SH-SY5Y (cell line): ENCODE results near the gene KSR1.

Source experiments
- GATA2 ChIP-seq: IDR thresholded peaks from 2 replicates; pipeline ENCODE4 v1.6.1; 2011; ENCODE audit warnings: mild to moderate bottlenecking, low read depth, low read length
- GATA3 ChIP-seq: IDR thresholded peaks from 2 replicates; pipeline ENCODE4 v1.6.1; 2011; ENCODE audit warnings: low read depth, mild to moderate bottlenecking, low read length, moderate library complexity

DNA sequence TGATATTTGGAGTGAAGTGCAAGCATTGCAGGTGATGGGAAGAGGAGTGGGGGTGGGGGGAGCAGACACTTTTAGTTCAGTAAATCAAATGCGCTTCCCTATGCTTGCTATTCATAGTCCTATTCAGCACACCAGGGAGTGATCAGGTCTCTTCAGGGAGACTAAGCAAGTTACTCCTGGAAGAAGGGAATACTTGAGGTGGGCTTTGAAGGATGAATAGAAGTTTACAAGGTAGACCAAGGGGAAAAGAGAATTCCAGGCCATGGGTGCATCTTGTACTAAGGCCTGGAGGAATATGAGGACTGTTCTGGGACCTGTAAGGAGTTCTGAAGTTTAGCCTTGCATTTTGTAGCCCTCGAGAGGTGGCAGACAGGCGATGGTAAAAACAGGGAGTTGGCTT lies 134.6 kb downstream of the KSR1 start:
- TF ChIP-seq GATA2, result no peak
- no peak for TF ChIP-seq GATA3
